ENCODE measurements around the gene CTSF. TPM values are rescaled to one million over a fixed set of nuclear protein-coding genes. Genes with fewer than 3 reads are reported as not detected.

CTSF gene
- polyA plus RNA-seq, 1 donor (not counting 4 experiments of a cell fraction or from before 2014, with no cell fraction given): 3.2 TPM

GRCh38 chr11:66612458-66612857 lies 44.1 kb upstream of the CTSF start:
- H4K20me1 ChIP-seq (ENCODE audit: control insufficient read depth, extremely low read depth, insufficient read depth, low read length): peaks cover 5% of the 10 kb centered on the region
- no peaks in the 10 kb centered on the region for H3K9me1 ChIP-seq (ENCODE audit: control insufficient read depth, extremely low read depth, insufficient read depth, low read length)
- H3K9ac ChIP-seq (ENCODE audit: control insufficient read depth, extremely low read depth, insufficient read depth, low read length): no peak overlapping the region
- H3K79me2 ChIP-seq (ENCODE audit: control insufficient read depth, insufficient read depth, low read length): peaks cover 10% of the 10 kb centered on the region
- H3K27ac ChIP-seq (ENCODE audit: control insufficient read depth, insufficient read depth, low read length): no peak overlapping the region
- H3K4me3 ChIP-seq (ENCODE audit: control insufficient read depth in 2 of 3, extremely low read depth in 1 of 3, insufficient read depth in 2 of 3, low read depth in 1 of 3, low read length in 3 of 3): no peak overlapping the region
- TF ChIP-seq CTCF (optimal IDR thresholded peaks at IDR 0.05 in 1 of 3, IDR thresholded peaks at IDR 0.05 in 1 of 3, conservative IDR thresholded peaks at IDR 0.05 in 1 of 3; ENCODE audit: extremely low read depth in 1 of 3, insufficient read depth in 2 of 3, low read length in 3 of 3): no peak
- TF ChIP-seq EZH2 (IDR thresholded peaks at IDR 0.05; ENCODE audit: low read length): no peak
- no peaks in the 10 kb centered on the region for H3K36me3 ChIP-seq (ENCODE audit: control insufficient read depth in 2 of 2, extremely low read depth in 1 of 2, insufficient read depth in 2 of 2, low read length in 2 of 2)
- dilution Hi-C loops (cut with MboI; ENCODE audit: extremely low pct_ligation_motif_present, low sequenced_read_pairs): no loop called here
- DNase-seq (ENCODE audit: low read depth, low spot score) (no peak), FAIRE-seq (no peak)
- H3K9me3 ChIP-seq (ENCODE audit: control insufficient read depth, low read depth, low read length): no peaks in the 10 kb centered on the region
- no peak overlapping the region for H3K4me2 ChIP-seq (ENCODE audit: control insufficient read depth, extremely low read depth, insufficient read depth, low read depth, low read length)
- H2AFZ ChIP-seq (ENCODE audit: control insufficient read depth, low read length): no peak overlapping the region
- peaks cover 1% of the 10 kb centered on the region for H3K4me1 ChIP-seq (ENCODE audit: control insufficient read depth, extremely low read depth, insufficient read depth, low read length)
- no peaks in the 10 kb centered on the region for H3K27me3 ChIP-seq (ENCODE audit: control insufficient read depth, extremely low read depth, insufficient read depth, low read length)

- Histone ChIP-seq H3K79me2 (ENCODE audit: control insufficient read depth, insufficient read depth, low read length) (no peaks in the 10 kb centered on the region), H3K27me3 (ENCODE audit: control insufficient read depth, extremely low read depth, insufficient read depth, low read length) (no peaks in the 10 kb centered on the region), H4K20me1 (ENCODE audit: control insufficient read depth, extremely low read depth, insufficient read depth, low read length) (no peaks in the 10 kb centered on the region), H3K27ac (ENCODE audit: control insufficient read depth, insufficient read depth, low read length) (no peak overlapping the region), H3K4me3 (ENCODE audit: control insufficient read depth in 2 of 3, extremely low read depth in 1 of 3, insufficient read depth in 2 of 3, low read depth in 1 of 3, low read length in 3 of 3) (no peak overlapping the region), H3K4me1 (ENCODE audit: control insufficient read depth, extremely low read depth, insufficient read depth, low read length) (peaks cover 7% of the 10 kb centered on the region), H3K9ac (ENCODE audit: control insufficient read depth, extremely low read depth, insufficient read depth, low read length) (no peak overlapping the region), H3K9me3 (ENCODE audit: control insufficient read depth, low read depth, low read length) (no peaks in the 10 kb centered on the region), H3K9me1 (ENCODE audit: control insufficient read depth, extremely low read depth, insufficient read depth, low read length) (no peaks in the 10 kb centered on the region), H3K4me2 (ENCODE audit: control insufficient read depth, extremely low read depth, insufficient read depth, low read depth, low read length) (no peak overlapping the region), H2AFZ (ENCODE audit: control insufficient read depth, low read length) (no peak overlapping the region), H3K36me3 (ENCODE audit: control insufficient read depth in 2 of 2, extremely low read depth in 1 of 2, insufficient read depth in 2 of 2, low read length in 2 of 2) (peaks cover 8 to 13% of the 10 kb centered on the region in 2 experiments)
- TF ChIP-seq EZH2 (IDR thresholded peaks at IDR 0.05; ENCODE audit: low read length): no peak
- no peak for TF ChIP-seq CTCF (optimal IDR thresholded peaks at IDR 0.05 in 1 of 3, IDR thresholded peaks at IDR 0.05 in 1 of 3, conservative IDR thresholded peaks at IDR 0.05 in 1 of 3; ENCODE audit: extremely low read depth in 1 of 3, insufficient read depth in 2 of 3, low read length in 3 of 3)
- FAIRE-seq (no peak), DNase-seq (ENCODE audit: low read depth, low spot score) (no peak)
- dilution Hi-C loops (cut with MboI; ENCODE audit: extremely low pct_ligation_motif_present, low sequenced_read_pairs): no loop called here
These were observed 41.6 kb upstream of the CTSF start for GRCh38 chr11:66609721-66610617.
